Tibial nerve (tissue), 4 donors: ENCODE data around the gene OR2H1. TPM values are rescaled to one million over a fixed set of nuclear protein-coding genes. Genes with fewer than 3 reads are reported as not detected.

ENCODE experiments used
- DNase-seq, 2 donors: peaks; one replicate each; pipeline ENCODE4 v3.0.0-alpha.2; 2019; ENCODE audit warnings: low spot score in 2 of 2
- H3K27ac ChIP-seq, 4 donors: fragments of 200-600 bp; sonication (generic) in 3 of 4; one replicate each; pipeline ENCODE4 v1.5.1; 2017 to 2019; ENCODE audit warnings: mild to moderate bottlenecking in 1 of 4
- H3K27me3 ChIP-seq, 2 donors: fragments of 200-600 bp; sonication (generic) in 1 of 2; one replicate each; pipeline versions ENCODE4 v1.5.1 to v1.6.0; 2017 to 2019
- H3K36me3 ChIP-seq, 3 donors: fragments of 200-600 bp; sonication (generic); one replicate each; pipeline ENCODE4 v1.5.1; 2018 to 2019
- H3K4me1 ChIP-seq, 4 donors: fragments of 200-600 bp; sonication (generic) in 3 of 4; one replicate each; pipeline ENCODE4 v1.5.1; 2017 to 2019
- H3K4me3 ChIP-seq, 4 donors: fragments of 200-600 bp; sonication (generic) in 3 of 4; one replicate each; pipeline ENCODE4 v1.5.1; 2017 to 2019; ENCODE audit warnings: mild to moderate bottlenecking in 1 of 4, moderate library complexity in 1 of 4
- H3K9me3 ChIP-seq, 4 donors: fragments of 200-600 bp; sonication (generic) in 3 of 4; one replicate each; pipeline ENCODE4 v1.5.1; 2017 to 2019
- EP300 ChIP-seq, 2 donors: sonication (generic); formaldehyde crosslinking; IDR thresholded peaks; one replicate each; pipeline ENCODE4 v1.6.1; 2017; ENCODE audit warnings: antibody characterized with exemption in 2 of 2, mild to moderate bottlenecking in 1 of 2
- POLR2A ChIP-seq, 2 donors: fragments of 450-650 bp; IDR thresholded peaks; one replicate each; pipeline ENCODE4 v1.6.1; 2017; ENCODE audit warnings: antibody characterized with exemption in 2 of 2, mild to moderate bottlenecking in 2 of 2, moderate library complexity in 2 of 2
- WGBS, 2 donors: methylation state at CpG; one replicate each; pipeline ENCODE4 v1.1.5; 2018; 5-methylcytosine and 5-hydroxymethylcytosine counted together
- total RNA-seq, 4 donors: library from RNA; depleted of rRNA; stranded (reverse); fragments of >200 nt; gene quantifications; one replicate each; pipeline ENCODE4 v1.1.0, GENCODE V29; 2016
- TF ChIP-seq, protein P1 (sequence below), 5 experiments: fragments of 200-600 bp in 3 of 5; fragments of 450-650 bp in 2 of 5; sonication (generic) in 3 of 5; IDR thresholded peaks; one replicate each; pipeline ENCODE4 v1.5.1; 2016 to 2019; ENCODE audit warnings: antibody characterized with exemption in 5 of 5, mild to moderate bottlenecking in 3 of 5, moderate library complexity in 2 of 5

Gene OR2H1
- total RNA-seq, 4 donors from 2014 or later: not detected

DNA sequence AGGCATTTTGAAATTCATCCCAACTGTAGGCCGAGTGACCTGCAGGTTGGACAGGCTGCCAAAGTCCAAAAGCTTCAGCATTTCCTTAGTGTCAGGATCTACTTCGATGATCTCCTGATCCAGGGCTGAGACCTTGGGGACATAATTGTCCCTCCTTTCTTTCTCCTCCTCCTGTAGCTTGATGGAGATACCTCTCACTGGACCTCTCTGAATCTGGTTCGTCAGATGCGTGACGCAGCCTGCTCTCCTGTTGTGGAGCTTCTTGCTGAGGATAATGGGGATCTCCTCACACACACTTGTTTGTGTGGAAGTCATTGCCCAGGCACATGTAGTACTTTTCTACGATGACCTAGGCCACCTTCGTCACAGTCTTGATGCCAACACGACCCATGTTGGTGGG is 32.3 kb downstream of the OR2H1 start:
- WGBS, 2 donors: 91 to 96% methylated on average over 8 of the region's 8 CpGs

GRCh38 chr6:29490055-29490454 is 33.1 kb downstream of the OR2H1 start:
- H3K4me1 ChIP-seq: no peaks in the 10 kb centered on the region
- H3K27me3 ChIP-seq: no peaks in the 10 kb centered on the region
- no peaks in the 10 kb centered on the region for H3K36me3 ChIP-seq
- DNase-seq: no peak
- WGBS, 2 donors: 81 to 83% methylated on average over 3 of the region's 3 CpGs
- H3K27ac ChIP-seq: no peak overlapping the region
- H3K4me3 ChIP-seq: no peak overlapping the region
- H3K9me3 ChIP-seq: no peaks in the 10 kb centered on the region
- TF ChIP-seq EP300 (IDR thresholded peaks at IDR 0.05) (no peak), POLR2A (IDR thresholded peaks at IDR 0.05) (no peak)
- TF ChIP-seq, protein P1, sequence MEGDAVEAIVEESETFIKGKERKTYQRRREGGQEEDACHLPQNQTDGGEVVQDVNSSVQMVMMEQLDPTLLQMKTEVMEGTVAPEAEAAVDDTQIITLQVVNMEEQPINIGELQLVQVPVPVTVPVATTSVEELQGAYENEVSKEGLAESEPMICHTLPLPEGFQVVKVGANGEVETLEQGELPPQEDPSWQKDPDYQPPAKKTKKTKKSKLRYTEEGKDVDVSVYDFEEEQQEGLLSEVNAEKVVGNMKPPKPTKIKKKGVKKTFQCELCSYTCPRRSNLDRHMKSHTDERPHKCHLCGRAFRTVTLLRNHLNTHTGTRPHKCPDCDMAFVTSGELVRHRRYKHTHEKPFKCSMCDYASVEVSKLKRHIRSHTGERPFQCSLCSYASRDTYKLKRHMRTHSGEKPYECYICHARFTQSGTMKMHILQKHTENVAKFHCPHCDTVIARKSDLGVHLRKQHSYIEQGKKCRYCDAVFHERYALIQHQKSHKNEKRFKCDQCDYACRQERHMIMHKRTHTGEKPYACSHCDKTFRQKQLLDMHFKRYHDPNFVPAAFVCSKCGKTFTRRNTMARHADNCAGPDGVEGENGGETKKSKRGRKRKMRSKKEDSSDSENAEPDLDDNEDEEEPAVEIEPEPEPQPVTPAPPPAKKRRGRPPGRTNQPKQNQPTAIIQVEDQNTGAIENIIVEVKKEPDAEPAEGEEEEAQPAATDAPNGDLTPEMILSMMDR (IDR thresholded peaks at IDR 0.05): no peak

More for the DNA sequence above, 32.3 kb downstream of the OR2H1 start:
- TF ChIP-seq POLR2A (IDR thresholded peaks at IDR 0.05) (no peak), EP300 (IDR thresholded peaks at IDR 0.05) (no peak)
- TF ChIP-seq, protein P1 (IDR thresholded peaks at IDR 0.05): no peak
- Histone ChIP-seq H3K36me3 (no peaks in the 10 kb centered on the region), H3K27ac (no peak overlapping the region), H3K4me3 (no peak overlapping the region), H3K4me1 (no peaks in the 10 kb centered on the region), H3K9me3 (no peaks in the 10 kb centered on the region), H3K27me3 (no peaks in the 10 kb centered on the region)
- DNase-seq: no peak

DNA sequence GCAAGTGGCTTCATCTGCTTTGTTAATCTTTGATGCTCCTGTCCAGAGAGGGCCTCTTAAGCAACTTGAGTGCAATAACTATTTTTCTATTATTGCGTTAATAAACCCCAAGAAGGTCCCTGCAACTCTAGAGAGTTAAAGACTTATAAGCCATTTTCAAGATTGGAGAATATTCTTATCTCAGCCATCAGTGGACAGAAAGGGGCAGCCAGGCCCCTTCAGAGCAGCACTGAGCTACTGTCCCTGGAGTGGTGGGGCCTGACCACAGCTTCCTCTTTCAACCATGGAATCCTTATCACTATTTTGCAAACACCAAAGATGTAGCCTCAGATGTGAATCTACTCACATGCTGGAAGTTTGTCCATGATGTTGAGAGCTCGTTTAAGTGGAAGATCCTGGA is 33.6 kb downstream of the OR2H1 start:
- H3K9me3 ChIP-seq: no peaks in the 10 kb centered on the region

DNA sequence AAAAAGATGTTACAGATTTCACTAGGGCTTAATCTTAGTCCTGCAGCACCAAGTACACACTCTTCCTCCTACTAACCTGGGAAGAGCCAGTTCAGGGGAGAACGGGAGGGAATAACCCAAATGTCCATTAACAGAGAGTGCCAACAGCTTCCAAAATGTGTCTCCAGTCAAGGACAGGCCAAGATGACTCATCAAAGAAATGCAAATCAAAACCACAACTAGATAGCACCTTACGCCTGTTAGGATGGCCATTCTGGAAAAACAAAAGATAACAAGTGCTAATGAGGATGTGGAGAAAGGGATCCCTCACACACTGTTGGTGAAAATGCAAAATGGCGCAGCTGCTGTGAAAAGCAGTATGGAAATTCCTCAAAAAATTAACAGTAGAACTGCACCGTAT is 34.6 kb downstream of the OR2H1 start:
- TF ChIP-seq POLR2A (IDR thresholded peaks at IDR 0.05): no peak
- no peak for TF ChIP-seq EP300 (IDR thresholded peaks at IDR 0.05)
- TF ChIP-seq, protein P1 (IDR thresholded peaks at IDR 0.05): no peak
- no peaks in the 10 kb centered on the region for H3K9me3 ChIP-seq
- no peak overlapping the region for H3K4me3 ChIP-seq
- H3K4me1 ChIP-seq: no peaks in the 10 kb centered on the region
- no peaks in the 10 kb centered on the region for H3K27me3 ChIP-seq
- no peak overlapping the region for H3K27ac ChIP-seq
- 86 to 88% methylated on average over 4 of the region's 4 CpGs for WGBS, 2 donors
- H3K36me3 ChIP-seq: no peaks in the 10 kb centered on the region
- no peak for DNase-seq

More for the DNA sequence above, 33.6 kb downstream of the OR2H1 start:
- H3K27ac ChIP-seq: no peak overlapping the region
- H3K27me3 ChIP-seq: no peaks in the 10 kb centered on the region
- H3K4me1 ChIP-seq: no peaks in the 10 kb centered on the region
- no peaks in the 10 kb centered on the region for H3K36me3 ChIP-seq
- 63 to 83% methylated on average over 2 of the region's 2 CpGs for WGBS, 2 donors
- DNase-seq: no peak
- no peak overlapping the region for H3K4me3 ChIP-seq
- TF ChIP-seq POLR2A (IDR thresholded peaks at IDR 0.05): no peak

DNA sequence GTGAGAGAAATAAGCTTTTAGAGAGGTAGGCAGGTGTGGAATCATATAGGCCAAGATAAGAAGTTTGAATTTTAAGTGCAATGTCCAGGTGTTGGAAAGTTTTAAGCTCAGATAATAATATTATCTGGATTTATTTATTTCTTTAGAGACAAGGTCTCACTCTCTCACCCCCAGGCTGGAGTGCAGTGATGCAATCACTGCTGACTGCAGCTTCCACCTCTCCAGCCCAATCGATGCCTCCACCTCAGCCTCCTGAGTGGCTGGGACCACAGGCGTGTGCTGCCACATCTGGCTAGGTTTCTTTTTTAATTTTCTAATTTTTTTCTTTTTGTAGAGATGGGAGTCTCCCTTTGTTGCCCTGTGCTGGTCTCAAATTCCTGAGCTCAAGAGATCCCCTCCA is 36.3 kb downstream of the OR2H1 start:
- H3K27me3 ChIP-seq: no peaks in the 10 kb centered on the region
- no peak overlapping the region for H3K4me3 ChIP-seq
- H3K9me3 ChIP-seq: no peaks in the 10 kb centered on the region
- H3K36me3 ChIP-seq: no peaks in the 10 kb centered on the region
- H3K27ac ChIP-seq: no peak overlapping the region
- no peaks in the 10 kb centered on the region for H3K4me1 ChIP-seq
- no peak for DNase-seq
- 74 to 76% methylated on average over 2 of the region's 2 CpGs for WGBS, 2 donors
- TF ChIP-seq, protein P1 (IDR thresholded peaks at IDR 0.05): no peak
- TF ChIP-seq EP300 (IDR thresholded peaks at IDR 0.05) (no peak), POLR2A (IDR thresholded peaks at IDR 0.05) (no peak)

- Histone ChIP-seq H3K4me3 (no peak overlapping the region), H3K27me3 (no peaks in the 10 kb centered on the region), H3K4me1 (no peaks in the 10 kb centered on the region), H3K36me3 (no peaks in the 10 kb centered on the region), H3K27ac (no peak overlapping the region), H3K9me3 (no peaks in the 10 kb centered on the region)
- TF ChIP-seq, protein P1 (IDR thresholded peaks at IDR 0.05): no peak
- TF ChIP-seq EP300 (IDR thresholded peaks at IDR 0.05) (no peak), POLR2A (IDR thresholded peaks at IDR 0.05) (no peak)
- WGBS, 2 donors: 69 to 77% methylated on average over 2 of the region's 2 CpGs
- no peak for DNase-seq
These were observed 37.2 kb downstream of the OR2H1 start for GRCh38 chr6:29494131-29494530.
